H1 (cell line): Measurements from ENCODE around the gene ZMPSTE24. TPM values are rescaled to one million over a fixed set of nuclear protein-coding genes. Genes with fewer than 3 reads are reported as not detected.

Experiments
- CHD7 ChIP-seq: fragments of 300-600 bp; sonication (generic); IDR thresholded peaks from 2 replicates; pipeline ENCODE4 v1.7.1; 2012; ENCODE audit warnings: low read length, moderate library complexity, mild to moderate bottlenecking, inconsistent platforms; ENCODE audit not compliant: insufficient replicate concordance
- HDAC6 ChIP-seq: IDR thresholded peaks from one replicate; pipeline ENCODE4 v1.7.1; 2012; ENCODE audit warnings: low read depth, mild to moderate bottlenecking, inconsistent platforms, low read length, moderate library complexity
- SRF ChIP-seq: IDR thresholded peaks from 2 replicates; pipeline ENCODE4 v1.6.1; 2011; ENCODE audit warnings: mild to moderate bottlenecking, low read depth, low read length, moderate library complexity
- polyA plus RNA-seq, 7 experiments: library from polyadenylated mRNA; depleted of rRNA in 3 of 7; stranded (reverse) in 5 of 7; unstranded in 2 of 7; fragments of >200 nt in 5 of 7; fragments of 200-250 nt in 2 of 7; gene quantifications; 1 replicate in 5 of 7; 2 replicates in 1 of 7; 4 replicates in 1 of 7; pipeline versions ENCODE4 v1.2.1 to v1.2.3, GENCODE V29; 2011 to 2013; ENCODE audit warnings: missing spikeins in 2 of 7, mixed read lengths in 2 of 7
- total RNA-seq: library from RNA; stranded (reverse); fragmentation: NEBNext Ultra II Directional; extraction: Animal tissue kit (Norgen Biotek cat#: 25700); gene quantifications from 2 replicates; pipeline ENCODE4 v1.2.1, GENCODE V29; 2021

The ZMPSTE24 gene
- total and polyA plus RNA-seq, 2 of the 8 experiments (the other 6 are each of a cell fraction or from before 2014, with no cell fraction given) = 12.7 to 42.9 TPM

DNA sequence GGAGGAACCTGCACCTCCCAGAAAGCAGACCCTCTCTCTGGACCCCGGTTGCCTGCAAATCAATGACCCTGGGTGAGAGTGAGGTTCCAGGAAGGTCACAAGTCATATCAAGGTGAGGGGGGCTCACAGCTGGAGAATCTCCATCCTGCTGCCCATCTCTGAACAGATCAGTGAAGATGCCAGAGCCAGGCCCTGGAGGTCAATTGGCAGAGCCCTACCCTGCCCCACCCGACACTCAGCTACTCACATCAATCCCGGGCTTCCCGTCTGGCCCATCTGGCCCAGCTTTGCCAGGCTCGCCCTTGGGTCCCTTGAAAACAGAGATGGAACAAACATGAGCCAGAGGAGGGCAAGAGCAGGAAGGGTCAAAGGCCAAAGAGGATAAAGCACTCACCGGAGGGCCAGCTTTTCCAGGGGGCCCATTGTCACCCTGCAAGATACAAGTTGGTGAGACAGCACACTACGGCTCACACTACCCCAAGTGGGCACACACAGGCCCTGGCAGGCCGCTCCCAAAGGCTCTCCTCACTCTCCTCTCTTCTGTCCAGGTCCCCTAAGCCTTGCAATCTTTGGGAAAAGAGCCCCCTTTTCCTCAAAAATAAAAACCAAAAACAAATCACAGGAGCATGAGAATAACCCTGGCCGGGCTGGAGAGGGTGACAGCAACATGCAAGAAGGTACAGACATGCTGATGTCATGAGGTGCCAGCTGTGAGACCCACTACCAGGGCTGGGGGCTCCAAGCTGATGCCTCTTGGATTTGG lies 56.1 kb downstream of the ZMPSTE24 start (continued):
- TF ChIP-seq CHD7 = no peak
- no peak for TF ChIP-seq SRF
- TF ChIP-seq HDAC6 = no peak
